Astrocyte of the cerebellum (primary cell): ENCODE measurements around the gene CATSPER3.

Experiments used
- DNase-seq: peaks from one replicate; pipeline ENCODE4 v3.0.0-alpha.2; 2011; ENCODE audit warnings: low read depth
- H3K4me3 ChIP-seq: 2 replicates; pipeline ENCODE4 v1.5.1; 2011; ENCODE audit warnings: mild to moderate bottlenecking, low read depth, low read length, moderate library complexity
- CTCF ChIP-seq: IDR thresholded peaks from 2 replicates; pipeline ENCODE4 v1.5.1; 2012; ENCODE audit warnings: low read length, low read depth, moderate library complexity, mild to moderate bottlenecking; ENCODE audit errors: missing control alignments
- in situ Hi-C: cut with HindIII; loops from 2 replicates; pipeline ENCODE4 v1.10.0; 2017; ENCODE audit warnings: low sequenced_read_pairs

CATSPER3 gene

DNA sequence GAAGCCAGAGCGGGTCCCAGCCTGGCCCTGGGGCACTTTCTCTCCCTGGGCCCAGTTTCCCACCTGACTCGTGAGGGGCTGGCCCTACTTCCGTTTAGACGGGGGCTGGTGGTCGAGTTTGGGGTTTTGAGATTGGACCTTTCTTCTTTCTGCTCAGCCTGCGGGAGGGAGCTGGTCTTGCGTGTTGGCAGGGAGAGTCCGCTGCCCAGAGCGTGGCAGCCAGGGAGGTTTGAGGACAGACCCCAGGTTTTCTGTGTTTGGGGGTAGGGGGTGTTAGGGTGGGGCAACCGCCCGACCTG is 72.3 kb downstream of the CATSPER3 start:
- DNase-seq, result no peak
- H3K4me3 ChIP-seq, result no peak overlapping the region
- no peak for TF ChIP-seq CTCF
- in situ Hi-C loops, result no loop called here

GRCh38 chr5:135040333-135041144 is 72.8 kb downstream of the CATSPER3 start:
- no peak for DNase-seq
- H3K4me3 ChIP-seq, result no peak overlapping the region
- no peak for TF ChIP-seq CTCF
- in situ Hi-C loops, result no loop called here

- no peak overlapping the region for H3K4me3 ChIP-seq
- in situ Hi-C loops, result no loop called here
- DNase-seq, result no peak
- TF ChIP-seq CTCF, result no peak
Measured at GRCh38 chr5:135041145-135041587, 73.5 kb downstream of the CATSPER3 start.

DNA sequence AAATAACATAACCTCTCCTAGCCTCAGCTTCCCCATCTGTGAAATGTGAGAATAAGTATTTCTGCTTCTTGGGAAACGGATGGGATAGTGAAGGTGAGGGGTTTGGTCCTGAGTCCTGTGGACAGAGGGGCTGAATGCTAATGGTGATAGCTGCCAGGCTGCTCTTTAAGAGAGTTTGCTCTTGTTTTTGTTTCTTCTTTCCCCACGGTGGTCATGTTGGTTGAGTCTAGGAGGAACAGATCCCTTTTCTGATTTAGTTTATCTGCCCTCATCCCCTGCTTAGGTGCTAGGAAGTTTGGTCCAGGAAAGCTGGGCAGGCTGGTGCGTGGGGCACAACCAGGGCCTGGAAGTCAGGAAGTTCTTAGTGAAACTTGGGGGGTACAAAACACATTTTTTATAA is 74.0 kb downstream of the CATSPER3 start:
- TF ChIP-seq CTCF, result no peak
- DNase-seq, result no peak
- H3K4me3 ChIP-seq, result no peak overlapping the region
- in situ Hi-C loops, result no loop called here

DNA sequence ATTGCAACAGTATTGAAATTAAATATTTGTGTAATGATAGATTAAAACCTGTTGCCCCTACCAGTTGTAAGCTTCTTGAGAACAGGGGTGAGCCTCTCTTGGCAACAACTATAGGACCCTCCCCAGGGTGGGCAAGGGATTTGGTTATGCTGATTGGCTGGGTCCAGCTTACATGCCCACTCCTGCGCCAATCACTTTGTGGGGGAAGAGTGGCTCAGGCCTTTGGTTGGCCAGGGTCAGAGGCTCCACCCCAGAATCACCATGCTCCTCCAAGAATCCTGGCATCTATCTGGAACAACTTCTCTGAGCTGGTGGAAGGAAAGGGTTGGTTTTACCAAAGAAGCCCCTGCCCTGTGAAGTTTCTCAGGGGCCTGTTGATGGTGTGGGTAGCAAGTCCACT is 74.9 kb downstream of the CATSPER3 start:
- no peak for TF ChIP-seq CTCF
- H3K4me3 ChIP-seq, result no peak overlapping the region
- DNase-seq, result no peak
- in situ Hi-C loops, result no loop called here

DNA sequence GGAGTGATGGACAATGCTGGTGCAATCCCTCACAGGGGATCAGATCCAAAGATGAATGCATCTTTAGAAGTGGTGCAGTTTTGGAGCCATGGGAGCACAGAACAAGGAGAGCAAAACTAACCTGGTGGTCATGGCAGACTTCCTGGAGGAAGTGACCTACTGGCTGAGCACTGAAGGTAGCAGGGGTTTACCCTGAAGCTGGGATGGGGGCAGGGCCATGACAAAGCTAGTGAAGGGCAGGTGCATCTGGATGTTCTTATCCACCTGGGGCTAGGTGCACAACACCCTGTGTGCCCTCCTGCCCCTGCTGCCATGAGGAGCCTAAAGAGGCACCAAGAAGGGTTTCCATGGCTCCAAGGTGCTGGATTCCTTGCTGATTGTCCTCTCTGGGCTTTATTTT is 77.8 kb downstream of the CATSPER3 start:
- no peak for DNase-seq
- no peak for TF ChIP-seq CTCF
- H3K4me3 ChIP-seq, result no peak overlapping the region
- in situ Hi-C loops, result no loop called here
